Measurements from ENCODE around the gene OR6N2.

OR6N2 gene
- 0 reads per million in 4 donors for total RNA-seq

DNA sequence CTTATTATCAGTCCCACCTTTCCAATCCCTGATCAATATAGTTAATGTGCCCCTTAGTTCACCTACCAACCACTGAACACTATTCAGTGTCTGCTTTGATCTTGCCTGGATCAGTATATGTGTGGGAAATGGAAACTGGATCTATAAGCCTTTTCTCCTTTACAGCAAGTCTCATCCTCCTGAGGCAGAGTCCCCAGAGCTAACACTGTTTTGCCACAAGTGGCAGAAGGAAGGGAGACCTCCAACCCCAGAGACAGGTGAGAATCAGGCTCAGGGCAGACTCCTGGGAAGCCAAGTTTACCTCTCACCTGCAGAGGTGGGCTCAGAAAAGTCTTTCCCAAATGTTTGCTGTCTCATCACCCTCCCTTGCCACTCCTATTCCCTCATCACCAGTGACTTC is at the start of gene OR6N2:
Gene OR6N2, minus strand, starts transcription at position 101 of the 400 bp plus-strand sequence. CDS start 3,569 bp downstream, outside the sequence.
- DNase-seq: no peak

GRCh38 chr1:158830074-158830677 is 49.2 kb upstream of the OR6N2 start:
- DNase-seq: peak in 1 of 5 donors; percentile 3

DNA sequence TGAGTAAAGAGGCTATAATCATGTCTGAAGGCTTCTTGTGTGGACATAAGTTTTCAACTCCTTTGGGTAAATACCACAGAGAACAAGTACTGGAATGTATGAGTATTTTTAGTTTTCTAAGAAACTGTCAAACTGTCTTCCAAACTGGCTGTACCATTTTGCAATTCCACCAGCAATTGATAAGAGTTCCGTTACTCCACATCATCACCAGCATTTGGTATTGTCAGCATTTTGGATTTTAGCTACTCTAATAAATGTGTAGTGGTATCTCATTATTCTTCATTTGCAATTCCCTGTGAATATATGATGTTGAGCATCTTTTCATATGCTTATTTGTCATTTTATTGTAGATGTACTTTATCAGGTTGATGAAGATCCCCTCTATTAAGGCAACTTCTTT is 40.7 kb upstream of the OR6N2 start:
- DNase-seq: no peak

GRCh38 chr1:158819461-158820443 is 38.7 kb upstream of the OR6N2 start:
- DNase-seq: peak in 1 of 5 donors; percentile 82

- no peak for DNase-seq
These were observed 38.0 kb upstream of the OR6N2 start for GRCh38 chr1:158818975-158819431.

DNA sequence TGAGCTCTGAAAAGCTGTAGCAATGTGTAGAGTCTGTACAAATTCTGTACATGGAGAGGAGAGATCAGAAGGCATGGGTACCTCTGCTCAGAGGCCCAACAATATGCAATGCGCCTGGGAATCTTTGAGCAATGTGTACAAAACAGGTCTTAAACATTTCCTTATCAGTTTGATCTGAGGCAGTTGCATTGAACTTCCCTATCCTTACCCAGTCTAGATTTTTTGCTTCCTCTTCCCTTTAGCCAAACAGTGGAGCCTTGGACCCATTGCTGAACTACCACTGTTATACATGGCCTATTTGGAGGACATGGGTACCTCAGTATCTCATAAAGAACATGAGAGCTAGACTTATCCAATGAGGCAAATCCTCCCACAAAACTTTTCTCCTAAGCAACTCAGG is 37.6 kb upstream of the OR6N2 start:
- peak in 1 of 5 donors; percentile 4 for DNase-seq

- no peak for DNase-seq
These were observed 34.0 kb upstream of the OR6N2 start for GRCh38 chr1:158814970-158815369.

GRCh38 chr1:158813164-158813563 is 32.2 kb upstream of the OR6N2 start:
- no peak for DNase-seq

- no peak for DNase-seq
These were observed 31.3 kb upstream of the OR6N2 start for GRCh38 chr1:158812336-158812735.

DNA sequence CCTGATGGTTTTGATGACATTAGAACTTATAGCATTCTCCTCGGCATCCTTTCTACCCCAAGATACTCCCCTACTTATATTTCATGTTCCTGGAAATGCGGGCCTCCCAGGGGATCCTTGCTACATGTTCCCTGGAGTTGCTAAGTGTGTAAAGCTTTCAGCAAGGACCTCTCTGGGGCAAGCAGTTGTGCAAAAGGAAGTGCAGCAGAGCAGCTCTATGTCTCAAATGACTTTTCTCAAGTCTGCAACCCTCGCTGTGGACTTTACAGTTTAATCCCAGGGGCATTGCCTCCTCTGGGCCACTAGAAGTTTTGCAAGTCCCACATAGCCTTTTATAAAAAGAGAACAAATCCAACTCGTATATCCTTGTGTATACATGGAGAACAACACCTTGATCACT is 29.3 kb upstream of the OR6N2 start:
- no peak for DNase-seq

DNA sequence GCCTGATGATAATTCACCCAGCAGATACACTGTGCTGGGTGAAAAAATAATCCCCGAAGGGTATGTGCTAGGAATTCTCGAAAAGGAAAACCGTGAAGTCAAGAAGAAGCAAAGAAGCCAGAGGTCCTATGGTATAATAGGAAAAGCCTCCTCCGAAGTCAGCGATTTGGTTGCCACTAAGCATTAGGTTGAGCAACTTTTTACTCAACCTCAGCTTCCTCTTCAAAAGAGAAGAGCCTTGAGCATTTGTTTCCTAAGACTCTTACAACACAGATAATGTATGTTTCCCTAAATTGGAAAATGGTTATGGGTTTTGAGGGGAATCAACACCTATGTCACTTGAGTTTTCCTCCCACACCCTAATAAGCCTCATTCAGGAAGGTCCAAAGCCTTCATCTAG is 28.9 kb upstream of the OR6N2 start:
- DNase-seq: no peak

DNA sequence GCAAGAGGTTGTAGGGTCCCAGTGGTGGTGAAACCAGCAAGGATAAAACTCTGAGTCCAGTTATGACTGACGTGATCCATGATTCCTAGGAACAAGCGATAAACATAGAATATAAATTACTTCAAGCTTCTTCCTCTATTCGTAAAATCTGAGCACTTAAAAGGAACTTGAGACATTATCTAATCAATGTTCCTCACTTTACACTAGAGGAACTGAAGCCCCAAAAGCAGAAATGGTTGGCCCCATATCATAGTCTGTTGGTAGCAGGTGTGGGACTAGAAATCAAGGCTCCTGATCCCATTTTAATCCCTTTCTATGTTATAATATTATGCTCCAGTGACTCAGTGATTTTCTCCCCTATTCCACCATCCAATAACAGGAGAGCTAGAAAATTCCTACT is 28.3 kb upstream of the OR6N2 start:
- DNase-seq: no peak

DNA sequence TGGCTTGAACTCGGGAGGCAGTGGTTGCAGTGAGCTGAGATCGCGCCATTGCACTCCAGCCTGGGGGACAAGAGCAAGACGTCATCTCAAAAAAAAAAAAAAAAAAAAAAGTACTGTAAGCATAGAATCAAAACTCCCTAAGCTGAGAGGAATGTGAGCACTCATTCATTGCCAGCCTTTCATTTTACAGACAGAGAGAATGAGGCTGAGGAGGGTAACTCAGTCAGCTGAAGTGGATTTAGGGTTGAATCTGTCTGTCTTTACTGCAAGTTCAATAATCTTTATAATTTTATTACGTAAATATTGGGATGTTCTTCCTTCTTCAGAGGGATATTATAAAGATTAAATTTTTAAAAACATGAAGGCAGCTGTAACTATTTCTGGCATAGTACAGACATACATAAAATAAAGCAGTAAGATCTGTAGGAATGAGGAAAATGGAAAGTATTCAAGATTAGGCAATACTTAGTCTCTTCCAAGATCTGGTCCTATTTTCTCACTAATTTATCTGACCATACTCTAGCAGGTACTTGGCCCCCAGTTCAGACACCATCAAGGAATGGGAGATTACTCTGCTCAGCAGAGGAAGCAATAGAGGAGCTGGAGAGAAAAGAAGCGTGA is 26.0 kb upstream of the OR6N2 start:
- no peak for DNase-seq

- no peak for DNase-seq
These were observed 22.7 kb upstream of the OR6N2 start for GRCh38 chr1:158803678-158804077.

- DNase-seq: no peak
These were observed 20.4 kb upstream of the OR6N2 start for GRCh38 chr1:158801396-158801795.

- DNase-seq: no peak
These were observed 19.5 kb upstream of the OR6N2 start for GRCh38 chr1:158800526-158800925.

GRCh38 chr1:158799689-158800088 is 18.7 kb upstream of the OR6N2 start:
- DNase-seq: no peak

DNA sequence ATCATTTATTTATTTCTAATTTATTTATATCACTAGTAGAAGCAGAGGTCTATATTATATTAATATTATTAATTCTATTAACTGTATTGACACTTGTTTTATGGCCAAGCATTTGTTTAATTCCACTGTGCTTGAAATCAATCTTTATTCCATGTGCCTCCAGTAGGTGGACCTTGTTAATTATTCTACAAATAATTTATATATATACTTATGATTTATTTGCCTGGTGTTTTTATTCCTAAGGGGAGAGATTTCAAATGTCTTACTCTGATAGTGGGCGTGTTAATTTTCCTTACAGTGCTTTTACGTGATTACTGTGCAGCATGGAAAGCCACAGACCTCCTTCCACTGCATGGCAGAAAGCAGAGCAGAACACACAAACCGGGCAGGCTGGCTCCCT is 17.5 kb upstream of the OR6N2 start:
- DNase-seq: no peak

DNA sequence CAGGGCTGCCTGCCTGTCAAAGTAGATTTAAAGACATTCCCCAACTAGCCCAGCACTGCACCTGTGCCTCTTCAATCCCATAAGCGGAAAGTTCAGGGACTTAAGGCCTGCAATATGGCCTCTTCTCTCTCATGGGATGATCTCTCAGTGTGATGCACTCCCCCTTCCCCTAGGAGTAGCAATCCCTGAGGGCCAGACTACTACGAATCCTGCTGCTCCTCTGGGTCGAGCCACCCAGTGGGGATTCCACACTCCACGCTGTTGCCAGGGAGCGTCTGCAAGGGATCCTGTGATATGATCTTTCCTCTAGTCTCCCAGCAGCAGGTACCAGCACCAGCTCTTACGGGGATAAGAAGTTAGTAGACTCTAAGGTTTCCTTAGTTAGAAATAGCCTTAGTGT is 13.2 kb upstream of the OR6N2 start:
- no peak for DNase-seq

DNA sequence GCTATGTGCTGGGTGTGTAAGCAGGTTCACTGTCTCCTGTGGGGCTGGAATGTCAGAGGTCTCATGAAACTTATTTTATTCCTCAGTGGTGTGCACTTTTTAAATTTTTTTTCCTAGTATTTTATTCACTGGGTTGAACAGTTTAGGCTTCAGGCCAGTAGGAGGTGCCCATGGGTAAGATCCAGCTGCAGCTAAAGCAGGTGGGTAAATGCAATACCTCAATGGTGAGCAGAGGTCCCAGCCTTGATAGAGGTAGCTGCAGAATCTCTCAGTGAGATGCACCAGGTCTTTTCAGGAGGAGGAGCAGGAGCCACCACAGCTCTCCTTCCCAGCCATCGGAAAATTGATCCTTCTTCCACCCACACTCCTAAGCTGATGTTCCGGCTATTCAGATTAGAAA is 12.6 kb upstream of the OR6N2 start:
- DNase-seq: peak in 4 of 5 donors; percentile 8 to 40 (median 16)

DNA sequence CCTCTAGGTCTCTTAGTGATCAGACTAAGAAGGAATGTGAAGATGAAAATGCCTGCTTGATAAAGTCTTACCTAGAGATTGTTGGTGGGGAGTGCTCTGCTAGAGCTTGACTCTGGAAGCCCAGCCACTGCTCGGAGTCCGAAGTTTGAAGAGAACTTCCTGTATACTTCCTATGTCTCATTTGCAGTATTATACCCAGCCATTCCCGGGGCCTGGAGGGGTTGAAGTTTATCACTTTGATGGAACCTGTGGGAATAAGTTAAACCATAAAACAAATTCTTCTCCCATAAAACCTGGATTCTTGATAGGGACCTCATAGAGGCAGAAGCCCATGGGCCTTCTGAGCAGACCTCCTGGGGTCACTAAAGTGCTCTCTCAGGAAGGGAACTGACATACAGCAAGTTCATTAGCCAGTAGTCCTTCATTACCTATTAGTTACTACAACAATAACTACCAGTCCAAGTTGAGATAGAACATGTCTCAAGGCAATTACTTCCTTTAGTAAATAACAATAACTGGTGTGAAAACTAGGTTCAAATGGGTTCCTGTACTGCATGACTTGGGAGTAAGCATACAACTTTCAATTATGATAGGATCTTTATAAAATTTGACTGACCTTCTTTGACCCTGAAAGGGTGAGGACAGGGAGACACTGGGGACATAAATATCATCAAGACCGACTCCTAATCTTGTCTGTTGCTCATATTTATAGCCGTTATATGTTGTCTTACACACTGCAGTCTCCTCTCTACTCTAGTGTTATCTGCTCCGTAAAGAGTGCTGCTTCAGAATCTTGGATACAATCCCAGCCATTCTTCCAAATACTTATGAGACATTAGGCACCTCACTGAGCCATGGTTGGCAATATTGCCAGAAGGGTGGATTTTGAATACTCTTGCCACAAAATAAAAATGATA is 8.8 kb downstream of the OR6N2 start, which contains the start of gene OR6N1:
Gene OR6N1, minus strand, starts transcription at position 246 of the 917 bp plus-strand sequence. CDS start 5,513 bp downstream, outside the sequence.
- no peak for DNase-seq

- DNase-seq: no peak
These were observed 26.6 kb downstream of the OR6N2 start, which contains the start of gene OR6K6 for GRCh38 chr1:158754420-158754819. OR6K6 (plus strand) TSS chr1:158754720; CDS start chr1:158754888, 168 bp downstream.

Measured in T-helper 1 cell (primary cell).